NCI-H510A treated with DMSO at 0.1 percent for 48 hours (cell line): ENCODE measurements around the gene ADCY3.
A peak's percentile ranks its signal among the peaks of the same experiment; 100 is the strongest.

Experiments used
- DNase-seq: peaks from one replicate; lab custom pipeline; 2025; lab: John Stamatoyannopoulos, UW

ADCY3 gene

DNA sequence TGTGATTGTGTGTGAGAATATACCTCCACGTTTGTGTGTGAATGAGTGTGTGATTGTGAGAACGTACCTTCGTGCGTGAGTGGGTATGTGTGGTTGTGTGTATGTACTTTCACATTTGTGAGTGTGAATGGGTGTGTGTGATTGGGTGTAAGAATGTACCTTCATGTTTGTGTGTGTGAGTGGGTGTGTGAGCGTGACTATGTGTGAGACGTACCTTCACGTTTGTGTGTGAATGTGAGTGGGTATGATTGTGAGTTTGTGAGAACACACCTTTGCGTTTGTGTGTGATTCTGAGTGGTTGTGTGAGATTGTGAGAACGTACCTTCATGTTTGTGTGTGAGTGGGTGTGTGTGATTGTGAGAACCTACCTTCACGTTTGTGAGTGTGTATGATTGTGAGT is 5.8 kb upstream of the ADCY3 start:
- no peak for DNase-seq

DNA sequence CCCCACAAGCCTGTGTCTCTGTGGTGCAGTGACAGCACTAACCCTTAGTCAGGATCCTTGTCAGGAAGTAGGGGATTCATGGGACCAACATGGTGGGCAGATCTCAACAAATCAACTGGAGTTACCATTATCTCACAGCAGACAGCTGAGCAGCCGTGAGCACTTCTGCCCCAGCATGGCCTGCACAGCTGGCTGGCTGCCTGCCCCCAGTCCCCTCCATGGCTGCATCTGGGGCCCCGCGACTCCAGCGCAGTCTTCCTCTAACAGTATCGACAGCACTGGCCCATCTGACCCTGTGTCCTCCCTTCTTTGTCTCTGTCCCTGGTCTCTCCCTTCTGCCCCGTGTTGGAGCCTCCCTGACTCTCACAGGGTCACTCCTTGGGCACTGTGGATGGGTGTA is 4.7 kb upstream of the ADCY3 start:
- no peak for DNase-seq

DNA sequence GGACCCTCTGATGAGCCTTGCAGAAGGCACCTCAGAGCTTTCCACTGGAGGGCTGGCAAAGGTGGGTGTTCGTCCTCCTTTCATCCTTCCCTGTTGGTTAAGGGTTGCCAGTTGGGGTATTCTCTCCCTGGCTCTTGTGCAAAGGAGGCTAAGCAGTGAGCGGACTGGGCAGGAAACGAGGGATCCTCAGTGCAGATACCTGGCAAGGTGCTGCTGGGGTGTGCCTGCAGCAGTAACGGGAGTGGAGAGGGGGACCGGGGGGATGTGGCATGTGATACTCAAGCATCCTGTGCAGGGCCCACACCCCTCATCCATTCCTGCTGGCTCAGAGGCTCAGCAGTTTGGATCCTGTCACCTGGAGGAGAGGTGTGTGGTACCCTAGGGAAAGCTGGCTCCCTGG is 4.2 kb upstream of the ADCY3 start:
- DNase-seq, result no peak

DNA sequence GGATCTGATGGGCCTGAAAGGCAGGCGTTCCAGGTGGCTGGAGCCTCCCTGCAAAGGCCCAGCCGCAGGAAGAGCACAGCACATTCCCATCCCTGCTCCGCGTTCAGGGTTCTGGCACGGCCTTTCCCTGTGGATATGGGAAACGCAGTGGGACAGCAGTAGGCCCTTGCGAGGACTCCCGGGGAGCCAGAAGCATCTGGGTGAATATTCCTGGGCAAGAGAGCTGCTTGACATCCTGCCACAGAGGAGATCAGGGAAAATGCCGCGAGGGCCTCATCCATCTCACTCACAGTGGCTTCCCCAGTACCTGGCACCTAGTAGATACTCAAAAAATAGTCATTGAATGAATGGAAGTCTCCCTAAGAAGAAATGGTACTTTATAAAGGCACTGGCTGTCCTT is 3.1 kb upstream of the ADCY3 start:
- DNase-seq, result no peak

DNA sequence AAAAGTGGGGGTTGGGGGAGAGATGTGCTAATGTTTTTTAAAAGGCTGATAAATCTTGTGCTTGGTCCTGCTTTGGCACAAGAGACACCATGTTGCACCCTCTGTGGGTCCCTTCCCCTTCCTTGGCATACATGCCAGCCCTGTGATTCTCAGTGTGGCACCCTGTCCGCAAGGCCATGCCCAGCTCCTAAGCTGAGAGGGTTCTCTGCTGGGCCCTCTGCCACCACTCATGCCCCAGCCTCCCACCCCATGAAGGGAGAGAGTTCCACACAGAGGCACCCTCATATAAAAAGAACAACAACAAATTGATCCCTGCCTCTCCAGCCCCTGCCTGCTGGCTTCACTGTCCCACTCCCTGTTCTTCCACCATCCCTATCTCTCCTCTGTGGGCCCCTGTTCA is 2.5 kb upstream of the ADCY3 start:
- no peak for DNase-seq

DNA sequence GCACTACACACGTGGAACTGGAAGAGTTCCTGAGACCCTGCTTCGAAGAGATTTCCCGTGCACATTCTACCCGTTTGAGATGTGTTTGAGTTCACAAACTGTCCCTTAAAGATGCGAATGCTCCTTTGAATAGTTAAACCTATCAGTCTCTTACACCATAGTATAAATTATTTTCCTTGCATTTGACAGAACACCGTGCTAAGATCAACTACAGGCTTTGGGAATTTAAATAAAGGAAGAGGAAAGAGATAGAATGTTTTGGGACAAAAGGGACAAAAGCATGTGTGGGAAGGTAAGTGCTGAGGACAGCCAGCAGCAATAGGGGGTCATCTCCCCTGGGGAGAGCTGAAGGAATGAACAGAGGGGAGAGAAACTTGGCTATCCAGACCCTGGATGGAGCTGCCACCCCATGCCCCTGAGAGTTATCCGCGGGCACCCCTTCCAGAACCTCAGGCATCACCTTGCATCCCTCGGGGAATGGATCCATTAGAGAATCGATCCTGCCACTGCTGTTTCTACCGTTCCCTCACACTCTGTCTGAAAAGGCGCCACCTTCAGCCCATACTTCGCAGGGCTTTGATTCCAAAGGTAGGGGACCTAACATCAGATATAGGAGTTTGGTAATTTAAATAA is 888 bp upstream of the ADCY3 start:
- peak; percentile 48 for DNase-seq

DNA sequence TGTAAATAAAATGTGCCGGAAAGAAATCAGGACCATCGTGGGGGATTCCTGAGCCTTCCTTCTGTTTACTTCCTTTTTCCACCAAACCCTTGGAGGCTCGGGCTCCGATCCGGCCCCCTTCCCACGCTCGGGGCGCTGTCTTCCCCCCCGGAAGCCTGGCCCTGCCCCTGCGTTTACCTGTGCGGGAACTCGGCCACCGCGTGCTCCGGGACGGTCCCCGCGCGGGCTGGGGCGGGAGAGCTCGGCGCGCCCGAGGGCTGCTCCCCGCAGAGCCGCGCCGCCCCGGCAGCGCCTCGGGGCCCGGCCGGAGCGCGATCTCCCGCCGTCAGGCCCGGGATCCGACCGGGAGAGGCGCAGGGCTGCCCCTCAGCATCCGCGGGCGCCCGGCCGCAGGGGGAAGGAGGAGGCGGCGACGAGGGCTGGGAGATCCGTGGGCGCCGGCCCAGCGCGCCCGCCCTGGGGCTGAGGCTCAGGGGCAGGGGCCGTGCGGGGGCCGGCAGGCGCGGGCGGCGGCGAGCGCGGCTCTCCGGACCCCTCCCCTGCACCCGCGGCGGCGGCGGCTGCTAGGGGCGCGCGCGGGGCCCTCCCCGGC is 435 bp downstream of the ADCY3 start:
- DNase-seq, result peak; percentile 31

DNA sequence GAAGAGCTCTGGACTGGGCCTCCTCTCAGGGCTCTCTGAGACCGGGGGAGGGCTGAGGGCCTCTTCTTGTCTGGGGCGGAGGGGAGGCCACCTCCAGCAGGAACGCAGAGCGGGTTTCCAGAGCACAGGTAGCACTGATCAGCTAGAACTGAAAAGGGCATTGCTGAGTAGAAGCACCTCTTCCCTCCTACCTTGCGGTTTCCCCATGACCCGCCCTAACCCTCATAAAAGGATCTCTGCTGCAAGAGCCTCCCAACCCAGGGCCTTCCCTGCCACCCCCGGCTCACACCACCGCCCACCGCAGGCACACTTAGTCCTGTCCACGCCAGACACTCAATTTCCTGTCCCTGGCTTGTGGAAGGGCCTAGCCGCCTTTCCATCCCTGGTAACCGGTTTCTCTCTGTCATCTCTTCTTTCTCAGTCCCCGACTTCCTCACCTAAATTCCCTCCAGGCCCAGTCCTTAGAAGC is 966 bp downstream of the ADCY3 start:
- DNase-seq, result peak; percentile 33

DNA sequence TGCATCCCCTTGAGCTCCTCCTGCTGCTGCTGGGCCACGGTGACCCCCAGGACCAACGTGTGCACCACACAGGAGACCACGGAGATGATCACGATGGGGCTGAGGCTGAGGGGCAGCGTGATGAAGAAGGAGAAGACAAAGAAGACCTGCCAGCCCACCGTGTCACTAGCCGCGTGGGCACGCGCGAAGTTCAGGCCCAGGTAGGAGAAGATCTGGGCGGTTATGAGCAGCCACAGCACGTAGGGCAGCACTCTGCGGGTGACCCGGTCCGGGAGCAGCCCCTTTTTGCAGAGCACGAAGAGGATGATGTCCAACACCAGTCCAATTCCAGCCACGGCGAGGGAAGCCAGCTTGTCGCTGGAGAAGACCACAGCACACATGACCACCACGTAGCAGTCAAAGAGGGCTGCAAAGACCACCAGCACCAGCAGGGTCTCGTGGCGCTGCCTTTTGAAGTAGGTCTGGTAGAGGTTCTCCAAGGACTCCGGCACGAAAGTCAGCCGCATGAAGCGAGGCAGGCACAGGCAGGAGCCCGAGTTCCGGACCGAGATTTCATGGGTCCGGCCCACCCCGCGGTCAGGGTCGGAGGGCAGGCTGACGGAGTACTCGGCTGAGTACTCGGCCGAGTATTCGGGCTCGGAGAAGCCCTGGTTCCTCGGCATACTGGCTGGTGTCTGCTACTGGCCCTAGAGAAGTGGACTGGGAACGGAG is 1.6 kb downstream of the ADCY3 start:
- no peak for DNase-seq

DNA sequence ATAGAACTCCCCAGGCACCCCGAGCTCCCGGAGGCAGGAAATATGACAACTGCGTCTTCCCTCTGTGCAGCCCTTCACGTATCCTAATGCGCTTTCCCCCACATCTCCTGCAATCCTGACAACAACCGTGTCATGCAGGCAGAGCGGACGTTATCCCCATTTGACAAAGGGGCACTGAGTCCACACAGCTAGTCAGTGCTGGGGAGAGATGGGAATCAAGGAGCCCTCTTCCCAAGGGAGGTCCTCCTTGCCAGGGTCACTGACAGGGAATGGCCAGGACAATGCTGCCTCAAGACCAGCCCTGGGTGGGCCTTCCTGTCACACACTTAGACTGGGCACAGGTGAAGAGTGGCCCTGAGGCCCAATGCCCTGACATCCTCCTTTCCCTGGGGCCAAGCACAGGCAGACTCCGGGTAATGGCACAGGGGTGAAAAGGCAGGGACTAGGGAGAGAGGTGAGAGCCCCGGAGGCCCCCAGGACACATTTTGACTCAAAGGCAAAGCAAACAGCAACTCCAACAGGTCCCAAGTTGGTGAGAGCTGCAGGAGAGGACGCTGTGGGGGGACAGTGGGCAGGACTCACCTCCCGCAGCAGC is 2.2 kb downstream of the ADCY3 start:
- no peak for DNase-seq

DNA sequence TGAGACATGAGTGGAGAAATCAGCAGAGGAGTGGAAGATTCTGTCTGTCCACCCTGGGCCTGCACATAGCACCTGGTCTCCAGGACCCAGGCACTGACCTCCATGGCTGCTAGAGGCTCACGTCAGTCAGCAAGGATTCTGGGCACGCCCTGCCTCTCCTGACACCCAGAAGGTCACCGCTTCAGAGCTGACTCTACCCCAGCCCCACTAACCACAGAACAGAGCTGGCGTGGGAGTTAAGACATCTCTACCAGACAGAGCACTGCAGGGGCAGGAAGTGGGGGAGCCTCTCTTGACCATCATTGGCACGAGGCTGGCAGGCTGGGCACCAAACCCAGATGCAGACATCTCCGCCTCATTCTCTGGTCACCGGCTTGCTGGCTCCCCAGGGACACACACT is 3.0 kb downstream of the ADCY3 start:
- no peak for DNase-seq

DNA sequence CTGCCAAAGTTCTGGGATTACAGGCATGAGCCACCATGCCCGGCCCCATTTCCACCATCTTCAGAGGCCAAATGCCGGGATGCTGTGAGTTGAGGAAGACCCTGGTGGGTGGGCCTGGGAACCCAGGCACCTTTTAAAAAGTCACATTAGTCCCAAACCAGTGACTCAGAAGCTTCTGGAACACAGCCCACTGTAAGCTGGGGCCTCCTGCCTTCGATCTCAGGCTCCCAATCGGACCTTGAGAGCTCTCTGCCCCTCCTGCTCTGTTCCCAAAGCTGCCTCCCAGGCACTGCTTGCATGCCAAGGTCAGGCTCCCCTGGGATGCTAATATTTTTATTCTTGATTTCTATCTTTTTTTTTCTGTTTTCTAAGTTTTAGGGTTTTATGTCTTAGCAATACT is 4.2 kb downstream of the ADCY3 start:
- no peak for DNase-seq

DNA sequence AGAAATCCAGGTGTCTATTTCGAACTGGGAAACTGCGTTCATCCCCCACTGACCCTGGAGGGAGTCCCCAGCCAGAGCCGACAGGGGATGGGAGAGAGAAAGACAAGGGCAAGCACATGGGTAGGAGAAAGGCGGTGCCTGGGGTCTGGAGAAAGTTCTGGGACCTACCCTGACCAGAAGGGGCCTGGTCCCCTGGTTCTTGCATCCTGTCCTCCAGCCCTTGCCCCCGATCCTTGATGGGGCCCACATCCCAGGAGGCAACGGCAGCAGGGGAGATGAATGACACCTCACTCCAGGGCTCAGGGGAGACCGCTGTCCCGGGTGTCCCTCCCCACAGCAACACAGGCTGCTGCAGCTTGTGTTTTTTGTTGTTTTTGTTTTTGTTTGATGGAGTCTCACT is 4.9 kb downstream of the ADCY3 start:
- no peak for DNase-seq

DNA sequence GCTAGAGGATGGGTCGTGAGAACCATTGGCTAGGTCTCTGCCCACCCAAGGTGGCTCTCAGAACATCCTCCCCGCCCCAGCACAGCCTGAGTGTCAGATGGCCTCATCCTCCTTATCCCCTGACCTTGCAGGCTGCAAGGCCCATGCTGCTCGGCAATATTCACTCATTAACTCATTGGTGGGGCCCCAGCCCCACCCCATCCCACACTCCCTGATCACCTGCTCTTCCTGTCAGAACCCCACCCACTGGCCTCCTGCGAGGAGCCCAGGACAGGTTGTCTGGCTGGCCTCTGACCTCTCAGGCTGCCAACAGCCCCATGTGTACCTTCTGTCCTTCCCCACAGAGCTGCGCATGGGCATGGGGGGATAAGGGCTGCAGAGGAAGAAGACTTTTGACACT is 5.3 kb downstream of the ADCY3 start:
- no peak for DNase-seq

DNA sequence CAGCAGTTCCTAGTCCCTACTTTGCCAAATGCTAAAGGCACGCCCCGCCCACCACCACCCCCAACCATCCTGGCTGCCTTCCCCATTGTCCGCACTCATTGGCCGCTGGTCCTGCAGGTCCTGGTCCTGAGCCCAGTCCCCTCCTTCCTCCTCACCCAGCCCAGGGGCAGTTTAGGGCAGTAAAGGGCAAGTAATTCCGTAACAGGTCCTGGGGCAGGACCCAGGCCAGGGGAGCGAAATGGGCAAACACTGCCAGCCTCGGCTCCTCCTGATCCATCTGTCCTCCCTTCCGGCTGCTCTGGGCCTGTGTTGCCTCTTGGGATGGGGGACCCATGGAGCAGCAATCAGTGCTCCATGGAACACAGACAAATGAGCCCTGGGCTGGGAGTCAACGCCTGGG is 6.1 kb downstream of the ADCY3 start:
- DNase-seq, result no peak

DNA sequence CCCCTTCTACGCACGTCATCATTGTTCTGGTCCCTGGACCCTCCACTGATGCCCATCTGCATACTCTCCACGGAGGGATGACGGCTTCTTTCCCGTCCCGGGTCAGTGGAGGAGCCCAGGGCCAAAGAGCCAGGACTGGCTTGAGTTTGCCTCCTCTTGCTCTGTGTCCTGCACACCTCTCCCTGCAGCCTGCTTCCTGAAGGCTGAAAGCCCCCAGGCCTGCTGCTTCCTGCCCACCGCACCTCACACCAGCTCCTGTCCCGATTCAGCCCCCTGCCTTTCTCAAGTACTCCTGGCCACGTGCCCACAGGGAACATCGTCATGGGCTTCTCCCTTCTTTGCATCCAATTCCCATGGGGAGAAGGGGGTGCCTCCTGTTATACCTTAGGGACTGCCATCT is 7.1 kb downstream of the ADCY3 start:
- no peak for DNase-seq

DNA sequence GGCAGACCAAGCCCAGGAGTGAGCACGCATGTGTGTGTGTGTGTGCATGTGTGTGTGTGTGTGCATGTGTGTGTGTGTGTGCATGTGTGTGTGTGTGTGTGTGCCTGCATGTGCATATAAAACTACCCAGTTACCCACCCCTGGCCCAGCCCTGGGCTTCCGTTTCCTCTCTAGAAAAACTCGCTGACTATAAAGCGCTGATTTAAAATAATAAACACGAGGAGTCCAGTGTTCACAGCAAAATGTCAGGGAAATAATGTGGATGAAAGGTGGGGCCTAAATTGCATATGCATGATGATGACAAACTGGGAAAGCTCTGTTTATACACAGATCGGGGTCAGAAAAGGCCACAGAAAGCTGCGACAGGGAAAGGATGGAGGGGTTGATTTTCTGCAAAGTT is 7.5 kb downstream of the ADCY3 start:
- DNase-seq, result no peak

DNA sequence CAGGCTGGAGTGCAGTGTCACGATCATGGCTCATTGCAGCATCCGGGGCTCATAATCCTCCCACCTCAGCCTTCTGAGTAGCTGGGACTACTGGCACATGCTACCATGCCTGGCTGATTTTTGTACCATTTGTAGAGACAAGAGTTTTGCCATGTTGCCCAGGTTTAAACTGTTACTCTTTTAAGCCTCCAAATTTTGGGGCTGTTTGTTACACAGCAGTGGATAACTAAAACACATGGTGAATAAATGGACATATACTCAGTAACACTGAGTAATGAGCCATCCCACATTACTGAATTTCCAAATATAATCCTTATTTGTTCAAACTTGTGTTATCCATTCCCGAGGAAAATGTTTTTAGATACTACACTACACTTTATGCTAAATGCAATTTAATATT is 9.8 kb downstream of the ADCY3 start:
- DNase-seq, result no peak

DNA sequence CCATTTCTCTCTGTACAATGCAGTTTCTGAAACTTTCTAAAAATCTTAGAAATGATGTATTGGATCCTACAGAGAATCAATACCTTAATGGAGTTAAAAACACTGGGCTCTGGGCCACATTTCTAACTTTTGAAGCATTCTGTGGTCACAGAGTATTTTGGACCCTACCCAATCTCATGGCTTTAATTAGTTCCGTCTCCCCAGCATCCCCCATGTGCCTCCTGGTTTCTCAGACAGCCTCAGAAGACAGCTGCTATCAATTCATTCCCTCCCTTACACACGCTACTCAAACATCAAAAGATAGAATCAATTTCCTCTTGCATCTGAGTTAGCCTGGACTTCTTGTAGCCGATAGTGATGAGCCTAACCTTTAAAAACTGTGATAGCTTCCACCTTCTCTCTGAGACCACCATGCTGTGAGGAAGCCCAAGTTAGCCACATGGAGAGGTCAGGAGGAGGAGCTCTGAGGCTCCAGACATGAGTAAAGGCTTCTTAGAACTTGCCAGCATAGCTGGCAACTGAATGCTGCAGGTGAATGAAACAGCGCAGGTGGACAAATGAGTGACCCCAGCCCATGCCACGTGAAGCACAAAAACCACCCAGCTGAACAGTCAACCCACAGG is 10.4 kb downstream of the ADCY3 start:
- no peak for DNase-seq

DNA sequence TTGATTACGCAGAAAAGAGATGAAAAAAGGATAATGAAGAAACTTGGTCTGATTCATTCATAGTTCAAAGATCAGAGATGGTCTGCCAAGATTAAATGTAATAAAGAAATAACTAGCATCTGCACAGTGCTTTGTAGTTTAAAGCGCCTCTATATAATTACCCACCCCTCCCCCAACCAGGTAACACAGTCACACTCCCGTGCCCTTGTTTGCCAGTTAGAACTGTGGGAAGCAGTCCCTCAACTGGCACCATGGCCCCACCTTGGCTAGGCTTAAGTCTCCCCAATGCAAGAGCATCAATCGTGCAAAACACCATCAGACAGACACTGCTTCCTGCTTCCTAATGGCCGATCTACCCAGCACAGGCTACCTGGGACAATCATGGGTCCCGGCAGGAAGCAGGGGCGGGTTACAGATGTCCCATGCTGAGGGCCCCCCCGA is 11.6 kb downstream of the ADCY3 start:
- DNase-seq, result no peak

DNA sequence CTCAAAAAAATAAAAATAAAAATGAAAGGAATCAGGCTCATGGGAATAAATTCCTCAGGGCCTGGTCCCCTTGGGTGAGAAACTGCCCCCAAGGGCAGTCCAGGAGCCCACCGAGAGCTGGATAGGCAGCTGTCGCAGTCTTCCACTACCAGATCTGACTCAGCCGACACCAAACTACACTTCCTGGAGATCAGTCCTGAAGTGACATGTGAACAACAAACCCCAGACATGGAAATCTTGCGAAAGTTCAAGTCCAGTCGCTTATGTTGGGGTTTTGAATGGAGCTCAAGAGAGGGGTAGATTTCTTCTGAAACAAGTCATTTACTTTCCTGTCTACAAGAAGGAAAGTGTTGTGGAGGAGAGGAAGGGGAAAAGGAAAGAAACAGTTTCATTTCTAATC is 12.9 kb downstream of the ADCY3 start:
- no peak for DNase-seq

DNA sequence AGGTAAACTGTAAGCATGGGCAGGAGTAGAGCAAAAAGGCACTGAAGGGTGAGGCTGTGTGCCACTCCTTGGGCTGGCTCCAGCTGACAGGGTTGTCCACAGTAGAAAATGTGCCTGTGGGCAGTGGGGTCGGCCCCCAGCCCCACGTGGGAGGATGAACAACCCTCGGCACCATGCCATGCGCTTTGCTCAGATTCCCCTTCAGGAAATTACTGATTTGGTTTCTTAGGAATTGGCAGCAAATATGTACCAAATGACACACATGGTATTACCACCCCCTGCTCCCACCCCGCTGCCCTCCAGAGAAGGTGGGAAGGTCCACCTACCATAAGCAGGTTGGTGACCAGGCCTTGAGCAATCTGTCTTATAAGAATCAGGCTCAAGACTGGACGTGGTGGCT is 13.6 kb downstream of the ADCY3 start:
- no peak for DNase-seq
